C4-2B (cell line): ENCODE results near the gene FZD1.

Source experiments
- H3K27ac ChIP-seq: fragments of 450-650 bp; 2 replicates; pipeline ENCODE4 v1.5.1; 2017
- CTCF ChIP-seq: fragments of 450-650 bp; conservative IDR thresholded peaks from 2 replicates; pipeline ENCODE4 v1.5.1; 2017; ENCODE audit warnings: mild to moderate bottlenecking
- ZFX ChIP-seq: fragments of 450-650 bp; IDR thresholded peaks from 2 replicates; pipeline ENCODE4 v1.6.1; 2017

The FZD1 gene

DNA sequence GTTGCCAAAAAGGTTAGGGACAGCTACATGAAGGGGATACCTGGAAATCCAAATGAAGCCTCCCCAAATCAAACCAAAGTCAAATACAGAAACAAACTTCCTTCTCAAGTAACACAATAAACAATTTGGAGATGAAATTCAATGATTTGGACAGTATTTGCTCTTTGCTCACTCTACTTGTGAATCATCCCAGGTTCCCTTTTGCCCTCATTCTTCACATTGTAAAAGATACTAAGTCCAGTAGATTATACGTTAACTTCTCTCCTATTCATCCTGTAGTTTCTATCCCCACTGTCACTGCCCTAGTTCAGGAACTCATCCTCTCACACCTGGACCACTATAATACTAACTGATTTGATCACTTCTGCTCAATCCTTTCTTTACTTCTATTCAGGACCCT is 28.3 kb downstream of the FZD1 start:
- H3K27ac ChIP-seq = no peak overlapping the region
- no peak for TF ChIP-seq CTCF
- TF ChIP-seq ZFX = no peak

DNA sequence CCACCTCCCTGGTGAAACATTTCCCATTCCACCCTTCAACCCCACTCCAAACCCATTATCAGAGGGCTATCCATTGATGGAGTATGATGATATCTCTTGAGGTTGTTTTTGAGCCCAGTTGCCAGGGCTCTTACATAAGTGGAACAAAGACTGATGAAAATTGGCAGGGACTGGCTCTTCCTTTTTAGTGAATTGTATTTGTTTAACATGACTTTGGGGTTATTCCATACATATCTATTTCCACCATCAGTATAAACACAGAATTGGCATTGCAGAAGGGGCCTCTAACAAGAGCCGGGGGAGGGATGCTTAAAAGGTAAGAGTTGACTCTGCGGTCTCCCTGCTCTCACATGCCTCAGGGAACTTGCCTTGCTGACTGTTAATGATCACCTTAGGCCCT is 28.9 kb downstream of the FZD1 start:
- TF ChIP-seq CTCF (no peak), ZFX (no peak)
- no peak overlapping the region for H3K27ac ChIP-seq

GRCh38 chr7:91293840-91294239 is 29.6 kb downstream of the FZD1 start:
- TF ChIP-seq CTCF = no peak
- no peak for TF ChIP-seq ZFX
- H3K27ac ChIP-seq = no peak overlapping the region

- H3K27ac ChIP-seq = no peak overlapping the region
- TF ChIP-seq ZFX (no peak), CTCF (no peak)
These were observed 30.5 kb downstream of the FZD1 start for GRCh38 chr7:91294639-91295220.

DNA sequence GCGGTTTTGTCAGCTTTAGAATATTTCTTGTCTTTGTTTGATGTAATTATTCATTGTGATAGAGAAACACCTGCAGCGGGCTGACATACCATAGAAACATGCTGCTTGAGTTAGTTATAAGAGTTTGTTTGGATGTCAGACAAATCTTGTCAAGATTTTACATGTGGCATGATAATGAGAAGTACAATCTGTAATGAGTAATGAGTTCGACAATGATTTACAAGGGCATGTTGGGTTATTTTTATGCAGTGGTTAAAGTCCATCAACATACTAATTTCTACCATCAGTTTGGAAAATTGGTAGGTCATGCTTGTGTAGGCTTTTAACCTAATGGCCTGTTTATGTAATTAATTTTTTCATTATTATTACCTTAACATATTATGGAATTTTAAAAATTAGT is 31.3 kb downstream of the FZD1 start:
- H3K27ac ChIP-seq = no peak overlapping the region
- TF ChIP-seq CTCF (no peak), ZFX (no peak)

- TF ChIP-seq ZFX = no peak
- no peak overlapping the region for H3K27ac ChIP-seq
These were observed 33.7 kb downstream of the FZD1 start for GRCh38 chr7:91297939-91298338.

- TF ChIP-seq CTCF (no peak), ZFX (no peak)
- no peak overlapping the region for H3K27ac ChIP-seq
These were observed 35.9 kb downstream of the FZD1 start for GRCh38 chr7:91299952-91300775.

GRCh38 chr7:91302794-91303193 is 38.6 kb downstream of the FZD1 start:
- TF ChIP-seq CTCF (no peak), ZFX (no peak)
- H3K27ac ChIP-seq = no peak overlapping the region
